HL-60 (cell line): Measurements from ENCODE around the gene SH3GL2.

Experiments
- DNase-seq, 2 experiments: peaks; one replicate each; pipeline ENCODE4 v3.0.0-alpha.2; 2010 to 2020; ENCODE audit warnings: low read depth in 1 of 2, low spot score in 1 of 2
- H3K27ac ChIP-seq: fragments of 250-450 bp; sonication (Bioruptor Pico); replicated peaks from 2 replicates; pipeline ENCODE4 v1.5.1; 2020; ENCODE audit warnings: mild to moderate bottlenecking, moderate library complexity
- H3K27me3 ChIP-seq: fragments of 250-450 bp; sonication (Bioruptor Pico); 2 replicates; pipeline ENCODE4 v1.5.1; 2021; ENCODE audit warnings: mild to moderate bottlenecking, moderate library complexity; ENCODE audit not compliant: insufficient read depth, poor library complexity, severe bottlenecking
- H3K4me3 ChIP-seq: replicated peaks from 2 replicates; pipeline ENCODE4 v1.5.1; 2011; ENCODE audit warnings: mild to moderate bottlenecking, control low read depth, low read length; ENCODE audit not compliant: insufficient read depth
- CTCF ChIP-seq: IDR thresholded peaks from one replicate; pipeline ENCODE4 v1.5.1; 2011; ENCODE audit warnings: low read length, control low read depth, inconsistent platforms; ENCODE audit not compliant: insufficient read depth
- GABPA ChIP-seq: IDR thresholded peaks from 2 replicates; pipeline ENCODE4 v1.6.1; 2012; ENCODE audit warnings: low read depth
- POLR2AphosphoS5 ChIP-seq: IDR thresholded peaks from 2 replicates; pipeline ENCODE4 v1.6.1; 2012; ENCODE audit warnings: low read depth
- REST ChIP-seq: IDR thresholded peaks from 2 replicates; pipeline ENCODE4 v1.6.1; 2012; ENCODE audit warnings: low read depth; ENCODE audit not compliant: insufficient replicate concordance
- SPI1 ChIP-seq: IDR thresholded peaks from 2 replicates; pipeline ENCODE4 v1.6.1; 2012; ENCODE audit warnings: low read depth, mild to moderate bottlenecking, borderline replicate concordance

The SH3GL2 gene

GRCh38 chr9:17739736-17740135, 160.9 kb downstream of the SH3GL2 start:
- TF ChIP-seq POLR2AphosphoS5 (no peak), SPI1 (no peak), GABPA (no peak), CTCF (no peak), REST (no peak)
- no peak for DNase-seq
- Histone ChIP-seq H3K27me3 (no peaks in the 10 kb centered on the region), H3K27ac (no peak overlapping the region), H3K4me3 (no peak overlapping the region)

- Histone ChIP-seq H3K4me3 (no peak overlapping the region), H3K27ac (no peak overlapping the region), H3K27me3 (no peaks in the 10 kb centered on the region)
- no peak for TF ChIP-seq SPI1
- TF ChIP-seq CTCF: no peak
- no peak for TF ChIP-seq GABPA
- TF ChIP-seq REST: no peak
- no peak for TF ChIP-seq POLR2AphosphoS5
- DNase-seq: no peak
Measured at GRCh38 chr9:17742067-17742466, 163.2 kb downstream of the SH3GL2 start.

- DNase-seq: no peak
- Histone ChIP-seq H3K4me3 (no peak overlapping the region), H3K27ac (no peak overlapping the region), H3K27me3 (no peaks in the 10 kb centered on the region)
- TF ChIP-seq POLR2AphosphoS5 (no peak), REST (peak; percentile 91), SPI1 (no peak)
Measured at GRCh38 chr9:17744786-17745185, 165.9 kb downstream of the SH3GL2 start.

GRCh38 chr9:17750269-17750668, 171.4 kb downstream of the SH3GL2 start:
- no peaks in the 10 kb centered on the region for H3K27me3 ChIP-seq
- TF ChIP-seq REST (no peak), SPI1 (no peak), CTCF (no peak), GABPA (no peak), POLR2AphosphoS5 (no peak)
- DNase-seq: no peak

More at GRCh38 chr9:17750269-17750668, 171.4 kb downstream of the SH3GL2 start:
- no peak overlapping the region for H3K27ac ChIP-seq
- H3K4me3 ChIP-seq: no peak overlapping the region
